MV-4-11 (cell line): ENCODE data around the gene C3orf80.
"Not testable (repeated sequence)": the region's sequence is repeated elsewhere in the genome, so short reads cannot be mapped to it uniquely, and the experiment has no call there.

Experiments used
- DNase-seq: peaks from one replicate; lab custom pipeline; 2025; lab: John Stamatoyannopoulos, UW

The C3orf80 gene

DNA sequence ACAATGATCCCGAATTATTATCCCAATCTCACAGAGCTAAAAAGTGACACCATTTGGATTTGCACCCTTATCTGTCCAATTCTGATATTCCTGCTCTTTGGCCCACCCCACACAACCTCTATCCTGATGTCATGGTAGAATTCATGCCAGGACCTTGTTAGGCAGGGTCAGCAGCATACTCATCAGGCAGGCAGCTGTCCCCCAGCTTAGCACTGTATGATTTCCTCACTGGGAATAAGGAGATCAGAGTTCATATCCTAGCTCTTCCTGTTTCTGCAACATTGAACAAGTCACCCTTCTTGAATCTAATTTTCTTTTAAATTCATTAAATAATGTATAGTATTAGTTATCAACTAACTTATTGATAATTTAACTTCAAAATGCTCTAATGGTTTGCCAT is 12.0 kb upstream of the C3orf80 start:
- no peak for DNase-seq

DNA sequence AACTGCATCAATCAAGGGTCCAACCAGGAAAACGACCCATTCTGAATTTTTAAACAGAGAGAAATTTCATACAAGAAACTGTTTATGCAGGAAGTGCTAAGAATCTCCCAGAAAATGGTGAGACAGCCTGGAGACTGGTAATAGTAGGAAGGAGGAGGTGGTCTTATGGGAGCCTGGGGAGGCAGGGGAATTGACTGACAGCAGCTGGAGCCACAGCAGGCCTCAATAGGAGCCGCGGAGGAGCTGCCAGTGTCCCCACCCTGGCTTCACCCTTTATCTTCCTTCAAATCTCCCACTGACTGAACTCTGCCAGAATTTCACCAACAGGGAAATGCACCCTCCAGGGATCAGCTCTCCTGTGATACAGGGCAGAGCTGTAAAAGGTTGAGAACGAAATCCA is 7.5 kb upstream of the C3orf80 start:
- DNase-seq, result no peak

GRCh38 chr3:160218136-160218535 is 7.1 kb upstream of the C3orf80 start:
- DNase-seq, result no peak

DNA sequence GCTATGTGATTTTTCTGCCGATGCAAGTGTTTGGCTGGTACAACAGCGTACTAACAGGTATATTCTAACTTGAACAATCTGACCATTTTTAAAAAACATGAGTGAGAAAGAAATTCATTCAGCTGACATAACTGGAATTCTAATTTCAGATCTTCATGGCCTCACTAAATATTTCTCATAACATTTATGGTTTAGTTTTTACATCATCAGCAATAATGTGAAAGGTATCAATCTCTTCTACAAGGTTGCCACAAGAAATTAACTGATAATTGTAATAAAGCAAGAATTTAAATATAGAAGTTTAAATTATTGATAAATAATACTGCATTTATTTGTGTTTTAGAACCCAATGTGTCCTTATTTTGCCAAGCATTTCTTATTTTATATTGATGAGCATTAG is 5.2 kb upstream of the C3orf80 start:
- DNase-seq, result no peak

- DNase-seq, result no peak
Measured at GRCh38 chr3:160221019-160221418, 4.2 kb upstream of the C3orf80 start.

- DNase-seq, result no peak
Measured at GRCh38 chr3:160224256-160224655, 966 bp upstream of the C3orf80 start.

GRCh38 chr3:160224811-160225175 is 429 bp upstream of the C3orf80 start:
- DNase-seq, result no peak

DNA sequence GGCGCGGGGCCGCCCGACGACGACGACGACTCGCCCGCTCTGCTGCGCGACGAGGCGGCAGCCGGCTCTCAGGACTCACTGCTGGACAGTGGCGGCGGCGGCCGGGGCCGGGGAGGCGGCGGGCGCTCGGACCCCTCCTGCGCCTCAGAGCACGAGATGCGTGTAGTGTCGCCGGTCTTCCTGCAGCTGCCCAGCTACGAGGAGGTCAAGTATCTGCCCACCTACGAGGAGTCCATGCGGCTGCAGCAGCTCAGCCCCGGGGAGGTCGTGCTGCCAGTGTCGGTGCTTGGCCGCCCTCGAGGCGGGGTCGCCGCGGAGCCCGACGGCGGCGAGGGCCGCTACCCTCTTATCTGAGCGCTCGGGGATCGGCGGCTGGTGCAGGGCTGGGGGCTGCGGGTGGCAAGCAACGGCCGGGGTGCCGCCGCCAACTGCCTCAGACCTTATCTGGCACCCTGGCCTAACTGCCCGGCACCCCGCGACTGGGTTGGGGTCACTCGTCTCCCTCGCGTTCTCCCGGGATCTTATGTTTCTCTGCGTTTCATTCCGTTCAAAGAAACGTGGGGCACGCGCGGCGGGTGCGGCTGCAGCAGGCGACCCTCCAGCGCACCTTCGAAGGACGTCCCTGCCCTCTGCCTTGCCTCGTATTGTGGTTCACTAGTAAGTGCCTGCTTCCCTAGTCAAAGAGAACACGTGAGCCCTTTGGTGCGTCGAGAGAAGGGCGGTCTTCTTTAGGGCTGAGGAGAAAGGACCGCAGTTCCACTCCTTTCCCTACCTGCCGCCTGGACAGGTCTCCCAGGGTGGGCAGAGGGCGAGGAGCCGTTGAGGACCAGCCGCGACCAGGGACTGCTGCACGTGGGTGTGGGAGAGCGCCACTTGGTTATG is 1.0 kb downstream of the C3orf80 start:
- peak; percentile 3 for DNase-seq

DNA sequence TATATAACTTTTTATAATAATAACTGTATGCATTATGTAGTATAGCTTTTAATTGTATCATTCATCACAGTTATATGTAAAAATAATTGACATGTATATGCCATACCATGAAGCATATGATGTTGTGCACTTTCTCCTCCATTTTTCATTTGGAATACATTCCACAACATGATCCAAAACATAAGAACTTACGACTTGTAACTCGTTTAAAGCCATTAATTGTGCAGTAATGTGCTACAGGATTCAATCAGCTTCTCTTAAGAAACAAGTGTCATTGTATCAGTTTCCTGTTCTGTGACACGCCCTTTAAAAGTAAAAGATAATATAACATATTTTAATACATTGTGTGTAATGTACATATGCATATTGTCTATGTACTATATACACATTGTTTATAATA is 2.2 kb downstream of the C3orf80 start:
- DNase-seq, result no peak

DNA sequence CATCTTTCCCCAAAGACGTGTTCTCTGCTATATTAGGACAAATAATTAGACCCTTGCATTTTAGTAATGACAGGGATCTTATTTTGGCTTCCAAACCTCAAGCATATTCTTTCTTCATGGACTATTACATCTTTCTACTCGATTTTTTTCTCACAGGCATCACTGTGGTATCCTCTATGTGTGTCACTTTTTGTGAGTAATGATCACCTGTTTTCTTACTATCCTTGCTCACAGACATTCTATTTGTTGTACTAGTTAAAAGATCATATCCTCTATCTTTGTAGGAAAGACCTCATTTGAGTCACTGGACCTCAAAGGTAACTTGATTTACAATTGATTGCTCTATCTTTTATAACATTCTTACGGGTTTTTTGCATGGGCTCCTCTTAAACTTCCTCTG is 6.8 kb downstream of the C3orf80 start:
- no peak for DNase-seq

DNA sequence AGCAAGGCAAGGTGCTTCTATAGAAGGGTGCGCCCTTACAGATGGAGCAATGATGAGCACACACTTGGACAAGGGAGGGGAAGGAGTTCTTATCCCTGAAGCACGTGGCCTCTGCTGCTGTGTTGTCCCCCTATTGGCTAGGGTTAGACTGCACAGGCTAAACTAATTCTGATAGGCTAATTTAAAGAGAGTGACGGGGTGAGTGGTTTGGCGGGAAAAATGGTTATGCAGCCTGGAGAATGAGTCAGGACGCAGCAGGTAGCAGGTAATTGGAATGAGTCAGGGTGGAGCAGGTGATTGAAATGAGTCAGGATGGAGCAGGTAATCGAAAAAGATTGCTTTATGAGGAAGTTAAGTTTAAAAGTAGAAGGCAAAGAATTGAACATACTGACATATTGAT is 15.5 kb downstream of the C3orf80 start:
- not testable (repeated sequence) for DNase-seq

DNA sequence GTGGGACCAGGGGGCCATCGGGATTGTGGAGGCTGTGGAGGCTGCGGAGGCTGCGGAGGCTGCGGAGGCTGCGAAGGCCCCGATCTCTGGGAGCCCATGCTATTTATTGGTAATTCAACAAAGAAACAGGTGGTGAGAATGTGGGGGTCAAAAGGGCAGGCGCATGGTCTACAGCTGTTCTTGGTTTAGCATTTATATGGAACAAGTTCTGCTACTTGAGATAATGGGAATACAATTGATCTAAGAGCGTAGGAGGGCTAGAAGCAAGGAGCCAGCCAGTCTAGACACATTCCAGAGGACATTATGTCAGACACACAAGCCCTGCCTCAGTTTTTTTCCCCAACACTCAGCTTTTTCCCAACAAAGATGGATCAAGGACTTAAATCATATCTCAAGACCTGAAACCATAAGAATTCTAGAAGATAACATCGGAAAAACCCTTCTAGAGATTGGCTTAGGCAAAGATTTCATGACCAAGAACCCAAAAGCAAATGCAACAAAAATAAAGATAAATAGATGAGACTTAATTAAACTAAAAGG is 20.1 kb downstream of the C3orf80 start:
- DNase-seq, result no peak

- no peak for DNase-seq
Measured at GRCh38 chr3:160247766-160248165, 22.5 kb downstream of the C3orf80 start.

GRCh38 chr3:160253298-160253697 is 28.1 kb downstream of the C3orf80 start:
- no peak for DNase-seq

- DNase-seq, result no peak
Measured at GRCh38 chr3:160257606-160258005, 32.4 kb downstream of the C3orf80 start.

GRCh38 chr3:160259589-160259988 is 34.4 kb downstream of the C3orf80 start:
- DNase-seq, result no peak

DNA sequence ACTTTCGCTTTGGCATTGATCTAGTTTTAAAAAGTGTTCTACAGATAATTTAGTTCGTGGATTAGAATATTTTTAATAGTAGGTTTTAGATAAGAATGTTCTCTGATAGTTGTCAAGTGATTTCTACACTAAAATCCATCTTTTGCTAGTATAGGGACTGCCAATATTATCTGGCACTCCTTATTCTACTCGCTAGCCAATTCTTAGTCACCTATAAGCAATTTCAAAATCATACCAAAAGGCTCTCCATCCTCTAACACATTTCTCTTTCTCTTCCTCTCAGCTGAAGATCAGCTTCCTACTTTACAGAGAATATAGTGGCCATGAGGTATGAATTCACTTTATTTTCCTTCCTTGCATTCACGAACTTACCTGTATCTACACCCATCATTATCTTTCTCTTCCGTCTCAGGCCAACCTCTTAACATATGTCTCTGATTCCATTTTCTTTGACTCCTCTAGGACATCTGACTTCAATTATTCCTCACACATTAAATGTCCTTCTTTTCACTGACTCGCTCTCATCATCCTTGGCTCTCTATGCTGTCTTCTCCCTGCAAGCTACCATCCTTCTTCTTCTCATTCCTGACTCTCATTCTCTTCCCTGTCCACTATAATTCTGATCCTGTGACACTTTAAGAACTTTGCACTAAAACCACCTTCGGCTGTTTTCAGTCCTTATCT is 35.5 kb downstream of the C3orf80 start:
- no peak for DNase-seq

DNA sequence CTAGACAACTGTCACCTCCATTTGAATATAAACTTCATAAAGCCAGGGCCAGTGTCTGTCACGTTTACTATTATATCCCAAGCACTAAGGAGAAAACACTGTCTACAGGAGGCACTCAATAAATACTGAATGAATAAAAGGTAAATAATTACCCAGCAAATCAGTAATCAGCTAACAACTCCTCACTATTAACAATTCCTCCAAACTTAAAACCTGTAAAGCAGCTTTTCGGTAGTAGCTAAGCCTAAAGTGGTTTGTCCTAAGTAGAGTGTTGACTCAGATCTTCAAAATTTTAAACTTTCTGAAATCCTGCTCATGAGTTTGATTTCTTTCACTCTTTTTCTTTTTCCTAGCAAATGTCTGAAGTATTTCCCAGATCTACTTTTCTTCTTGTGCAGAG is 39.9 kb downstream of the C3orf80 start:
- DNase-seq, result no peak
